Stimulated activated CD4-positive, alpha-beta T cell treated with anti-CD3 and anti-CD28 coated beads, Interleukin-12 subunit alpha, Interleukin-12 subunit beta, amount 100 ng/mL, for 24 hours (primary cell): ENCODE data around the gene PCDHGB3.

ENCODE experiments used
- DNase-seq, 2 experiments: peaks; one replicate each; pipeline ENCODE4 v3.0.0-alpha.2; 2020; ENCODE audit warnings: low read depth in 2 of 2

PCDHGB3 gene

DNA sequence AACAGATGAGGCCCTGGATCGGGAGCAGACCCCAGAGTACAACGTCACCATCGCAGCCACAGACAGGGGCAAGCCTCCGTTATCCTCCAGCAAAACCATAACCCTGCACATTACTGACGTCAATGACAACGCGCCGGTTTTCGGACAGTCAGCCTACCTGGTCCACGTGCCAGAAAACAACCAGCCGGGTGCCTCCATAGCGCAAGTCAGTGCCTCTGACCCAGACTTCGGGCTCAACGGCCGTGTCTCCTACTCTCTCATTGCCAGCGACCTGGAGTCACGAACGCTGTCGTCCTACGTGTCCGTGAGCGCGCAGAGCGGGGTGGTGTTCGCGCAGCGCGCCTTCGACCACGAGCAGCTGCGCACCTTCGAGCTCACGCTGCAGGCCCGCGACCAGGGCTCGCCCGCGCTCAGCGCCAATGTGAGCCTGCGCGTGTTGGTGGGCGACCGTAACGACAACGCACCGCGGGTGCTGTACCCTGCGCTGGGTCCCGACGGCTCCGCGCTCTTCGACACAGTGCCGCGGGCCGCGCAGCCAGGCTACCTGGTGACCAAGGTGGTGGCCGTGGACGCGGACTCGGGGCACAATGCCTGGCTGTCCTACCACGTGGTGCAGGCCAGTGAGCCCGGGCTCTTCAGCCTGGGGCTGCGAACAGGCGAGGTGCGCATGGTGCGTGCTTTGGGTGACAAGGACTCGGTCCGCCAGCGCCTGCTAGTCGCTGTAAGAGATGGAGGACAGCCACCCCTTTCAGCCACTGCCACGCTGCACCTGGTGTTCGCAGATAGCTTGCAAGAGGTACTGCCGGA, 49.2 kb downstream of the PCDHGB3 start:
- no peak for DNase-seq

DNA sequence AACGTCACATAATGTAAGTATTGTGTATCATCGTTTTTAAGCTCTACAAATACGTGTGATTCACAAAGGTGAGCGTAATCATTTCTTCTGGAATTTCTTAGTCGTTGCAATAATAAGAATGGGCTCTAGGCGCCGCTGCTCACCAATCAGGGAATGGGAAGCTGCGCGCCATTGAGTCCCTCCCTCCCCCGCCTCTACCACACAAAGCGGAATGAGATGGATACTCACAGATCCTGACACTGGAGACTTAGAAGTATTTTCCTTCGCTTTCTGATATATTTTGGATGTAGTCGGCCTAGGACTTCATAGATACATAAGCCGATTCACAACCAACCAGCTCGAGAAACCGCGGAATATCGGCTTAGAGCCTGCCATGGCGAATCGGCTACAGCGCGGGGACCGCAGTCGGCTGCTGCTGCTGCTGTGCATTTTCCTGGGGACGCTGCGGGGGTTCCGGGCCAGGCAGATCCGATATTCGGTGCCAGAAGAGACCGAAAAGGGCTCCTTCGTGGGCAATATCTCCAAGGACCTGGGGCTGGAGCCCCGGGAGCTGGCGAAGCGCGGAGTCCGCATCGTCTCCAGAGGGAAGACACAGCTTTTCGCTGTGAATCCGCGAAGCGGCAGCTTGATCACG, 50.9 kb downstream of the PCDHGB3 start, which contains the start of gene PCDHGA11:
Gene PCDHGA11, plus strand, starts transcription at position 197 of the 634 bp plus-strand sequence. Its CDS starts 177 bp downstream, at position 374.
- DNase-seq = peak in 1 of 2 experiments; percentile 50

DNA sequence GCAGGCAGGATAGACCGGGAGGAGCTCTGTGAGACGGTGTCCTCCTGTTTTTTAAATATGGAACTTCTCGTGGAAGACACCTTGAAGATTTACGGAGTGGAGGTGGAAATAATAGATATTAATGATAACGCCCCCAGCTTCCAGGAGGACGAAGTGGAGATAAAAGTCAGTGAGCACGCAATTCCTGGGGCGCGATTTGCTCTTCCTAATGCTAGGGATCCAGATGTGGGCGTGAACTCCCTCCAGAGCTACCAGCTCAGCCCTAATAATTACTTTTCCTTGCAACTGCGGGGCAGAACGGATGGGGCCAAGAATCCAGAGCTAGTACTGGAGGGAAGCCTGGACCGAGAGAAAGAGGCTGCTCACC, 51.4 kb downstream of the PCDHGB3 start:
- no peak for DNase-seq
